Esophagus squamous epithelium (tissue), 4 donors: ENCODE results near the gene GET3.

Source experiments
- CTCF ChIP-seq, 6 experiments: fragments of 450-650 bp in 4 of 6; fragments of 200-600 bp in 2 of 6; sonication (generic) in 2 of 6; IDR thresholded peaks; one replicate each; pipeline ENCODE4 v1.5.1; 2016 to 2019; ENCODE audit warnings: antibody characterized with exemption in 6 of 6, mild to moderate bottlenecking in 4 of 6, moderate library complexity in 4 of 6
- POLR2A ChIP-seq, 4 donors: fragments of 450-650 bp; IDR thresholded peaks; one replicate each; pipeline ENCODE4 v1.6.1; 2017; ENCODE audit warnings: antibody characterized with exemption in 4 of 4, mild to moderate bottlenecking in 4 of 4, moderate library complexity in 3 of 4

GRCh38 chr19:12695514-12695913, 41.8 kb upstream of the GET3 start:
- TF ChIP-seq POLR2A (IDR thresholded peaks at IDR 0.05): no peak
- TF ChIP-seq CTCF (IDR thresholded peaks at IDR 0.05): no peak
